DOHH2 (cell line): ENCODE measurements around the gene ZNF714.

Source experiments
- CTCF ChIP-seq: fragments of 200-600 bp; sonication (generic); IDR thresholded peaks from one replicate; pipeline ENCODE4 v1.5.1; 2014; ENCODE audit warnings: antibody characterized with exemption, mild to moderate bottlenecking, low read depth, low read length; ENCODE audit not compliant: poor library complexity, severe bottlenecking
- EZH2phosphoT487 ChIP-seq: fragments of 200-600 bp; sonication (generic); IDR thresholded peaks from 2 replicates; pipeline ENCODE4 v1.6.1; 2017; ENCODE audit warnings: borderline replicate concordance, mild to moderate bottlenecking, antibody characterized with exemption, low read length, moderate library complexity, mixed read lengths

DNA sequence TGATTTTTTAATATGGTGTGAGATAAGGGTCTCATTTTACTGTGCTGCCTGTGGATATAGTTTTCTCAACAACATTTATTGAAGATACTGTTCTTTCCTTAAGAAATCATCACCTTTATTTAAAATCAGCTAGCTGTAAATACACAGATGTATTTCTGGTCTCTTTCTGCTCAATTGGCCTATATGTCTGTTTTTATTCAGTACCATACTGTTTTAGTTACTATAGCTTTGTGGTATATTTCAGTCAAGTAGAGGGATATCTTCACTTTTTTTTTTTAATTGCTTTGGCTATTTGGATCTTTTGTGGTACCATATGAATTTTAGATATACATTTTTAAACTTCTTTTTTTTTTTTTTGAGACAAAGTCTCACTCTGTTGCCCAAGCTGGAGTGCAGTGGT, 16.7 kb upstream of the ZNF714 start:
- no peak for TF ChIP-seq CTCF
- TF ChIP-seq EZH2phosphoT487 = no peak
